Stimulated activated CD4-positive, alpha-beta T cell treated with anti-CD3 and anti-CD28 coated beads, Interleukin-1b, Interleukin-23, amount 100 ng/mL, for 24 hours (primary cell): Measurements from ENCODE around the gene LRMDA.

Experiments used
- DNase-seq, 4 experiments: peaks; one replicate each; pipeline ENCODE4 v3.0.0-alpha.2; 2020; ENCODE audit warnings: low read depth in 4 of 4, low spot score in 1 of 4

The LRMDA gene

GRCh38 chr10:75443362-75443761 lies 11.9 kb downstream of the LRMDA start:
- DNase-seq: no peak

- no peak for DNase-seq
Measured at GRCh38 chr10:75444781-75445386, 13.5 kb downstream of the LRMDA start.

GRCh38 chr10:75446508-75446907 lies 15.1 kb downstream of the LRMDA start:
- no peak for DNase-seq

- no peak for DNase-seq
Measured at GRCh38 chr10:75448166-75448565, 16.7 kb downstream of the LRMDA start.

- no peak for DNase-seq
Measured at GRCh38 chr10:75449382-75450074, 18.1 kb downstream of the LRMDA start.

GRCh38 chr10:75450075-75450445 lies 18.6 kb downstream of the LRMDA start:
- DNase-seq: no peak

GRCh38 chr10:75450644-75451640 lies 19.5 kb downstream of the LRMDA start:
- no peak for DNase-seq

- no peak for DNase-seq
Measured at GRCh38 chr10:75451831-75452230, 20.4 kb downstream of the LRMDA start.

GRCh38 chr10:75452997-75453396 lies 21.6 kb downstream of the LRMDA start:
- no peak for DNase-seq

- DNase-seq: no peak
Measured at GRCh38 chr10:75456122-75456521, 24.7 kb downstream of the LRMDA start.

- no peak for DNase-seq
Measured at GRCh38 chr10:75460059-75460458, 28.6 kb downstream of the LRMDA start.

GRCh38 chr10:75461672-75462649 lies 30.5 kb downstream of the LRMDA start:
- no peak for DNase-seq

GRCh38 chr10:75462865-75463264 lies 31.4 kb downstream of the LRMDA start:
- DNase-seq: no peak

- no peak for DNase-seq
Measured at GRCh38 chr10:75464478-75465449, 33.3 kb downstream of the LRMDA start.

- no peak for DNase-seq
Measured at GRCh38 chr10:75465450-75465827, 34.0 kb downstream of the LRMDA start.

GRCh38 chr10:75466001-75466400 lies 34.6 kb downstream of the LRMDA start:
- DNase-seq: no peak

- no peak for DNase-seq
Measured at GRCh38 chr10:75466886-75467285, 35.5 kb downstream of the LRMDA start.

GRCh38 chr10:75468612-75469005 lies 37.2 kb downstream of the LRMDA start:
- DNase-seq: no peak

- no peak for DNase-seq
Measured at GRCh38 chr10:75469006-75469616, 37.7 kb downstream of the LRMDA start.
